Mesothelial cell of epicardium (in vitro differentiated cells): ENCODE measurements around the gene CLTC. TPM values are rescaled to one million over a fixed set of nuclear protein-coding genes. Genes with fewer than 3 reads are reported as not detected.

Experiments used
- DNase-seq, 2 experiments: peaks; one replicate each; pipeline ENCODE4 v3.0.0; 2021; ENCODE audit warnings: low spot score in 2 of 2; ENCODE audit not compliant: unreplicated experiment in 2 of 2
- H3K27ac Mint-ChIP-seq: 2 replicates; pipeline ENCODE4 v1.8.0; 2021; ENCODE audit warnings: mixed read lengths
- H3K27me3 Mint-ChIP-seq: 2 replicates; pipeline ENCODE4 v1.8.0; 2021; ENCODE audit warnings: low read depth, mixed read lengths
- H3K36me3 Mint-ChIP-seq: 2 replicates; pipeline ENCODE4 v1.8.0; 2021; ENCODE audit warnings: mixed read lengths
- H3K4me1 Mint-ChIP-seq: 2 replicates; pipeline ENCODE4 v1.8.0; 2021; ENCODE audit warnings: mixed read lengths
- H3K4me3 Mint-ChIP-seq: 2 replicates; pipeline ENCODE4 v1.8.0; 2021; ENCODE audit warnings: mild to moderate bottlenecking, moderate library complexity, mixed read lengths
- H3K9me3 Mint-ChIP-seq: 2 replicates; pipeline ENCODE4 v1.8.0; 2021; ENCODE audit warnings: mixed read lengths
- total RNA-seq: library from RNA; stranded (reverse); gene quantifications from 3 replicates; pipeline ENCODE4 v1.2.1, GENCODE V29; 2021
- TF ChIP-seq, protein P1 (sequence below): fragments of 200-600 bp; sonication (generic); IDR thresholded peaks from one replicate; pipeline ENCODE4 v1.5.0; 2021; ENCODE audit warnings: antibody characterized with exemption; ENCODE audit not compliant: unreplicated experiment

The CLTC gene
- total RNA-seq, 1 donor from 2014 or later = 201 TPM

DNA sequence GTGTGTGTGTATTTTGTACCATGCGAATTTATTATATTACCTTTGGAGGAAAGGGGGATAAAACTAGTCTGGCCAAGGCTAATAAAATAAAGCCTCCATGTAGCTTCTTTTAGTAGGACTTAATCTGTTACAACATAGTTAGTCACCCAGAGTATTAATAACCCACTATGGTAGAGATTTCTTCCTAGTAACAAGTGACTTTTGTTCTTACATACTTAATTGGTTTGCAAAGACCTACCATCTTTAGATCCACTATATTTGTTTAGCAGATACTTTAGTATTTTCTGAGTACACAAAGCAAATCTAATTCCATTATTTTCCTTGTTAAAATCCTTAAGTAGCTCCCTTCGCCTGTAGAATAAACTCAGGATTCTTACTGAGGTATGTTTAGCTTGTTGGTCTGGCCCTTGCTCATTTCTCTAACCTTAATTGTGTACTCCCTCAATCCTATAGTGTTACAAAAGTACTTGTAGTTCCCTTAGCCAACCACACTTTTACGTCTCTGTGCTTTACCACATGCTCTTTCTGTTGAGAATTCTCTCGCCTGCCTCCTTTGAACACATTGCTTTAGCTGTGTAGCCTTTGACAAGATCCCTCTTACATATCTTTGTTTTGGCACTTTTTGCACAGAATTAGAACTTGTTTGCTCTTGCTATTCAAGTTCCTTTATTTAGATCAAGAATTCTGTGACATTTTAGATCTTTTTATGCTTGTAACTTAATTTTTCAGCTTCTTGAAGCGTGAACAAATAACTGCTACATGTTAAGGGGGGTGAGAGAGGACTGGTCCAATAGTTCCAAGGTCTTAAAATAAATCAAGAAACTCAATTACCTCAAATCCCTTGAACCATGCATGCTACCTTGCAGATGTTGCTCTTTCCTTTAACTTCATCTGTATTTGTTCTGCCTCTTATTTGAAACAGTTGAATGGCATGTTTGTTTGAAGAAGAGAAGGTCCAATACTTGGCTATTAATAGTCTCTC is 23.8 kb downstream of the CLTC start:
- H3K4me1 Mint-ChIP-seq = peaks cover 22% of the 10 kb centered on the region
- no peaks in the 10 kb centered on the region for H3K9me3 Mint-ChIP-seq
- H3K27me3 Mint-ChIP-seq = no peaks in the 10 kb centered on the region
- TF ChIP-seq, protein P1, sequence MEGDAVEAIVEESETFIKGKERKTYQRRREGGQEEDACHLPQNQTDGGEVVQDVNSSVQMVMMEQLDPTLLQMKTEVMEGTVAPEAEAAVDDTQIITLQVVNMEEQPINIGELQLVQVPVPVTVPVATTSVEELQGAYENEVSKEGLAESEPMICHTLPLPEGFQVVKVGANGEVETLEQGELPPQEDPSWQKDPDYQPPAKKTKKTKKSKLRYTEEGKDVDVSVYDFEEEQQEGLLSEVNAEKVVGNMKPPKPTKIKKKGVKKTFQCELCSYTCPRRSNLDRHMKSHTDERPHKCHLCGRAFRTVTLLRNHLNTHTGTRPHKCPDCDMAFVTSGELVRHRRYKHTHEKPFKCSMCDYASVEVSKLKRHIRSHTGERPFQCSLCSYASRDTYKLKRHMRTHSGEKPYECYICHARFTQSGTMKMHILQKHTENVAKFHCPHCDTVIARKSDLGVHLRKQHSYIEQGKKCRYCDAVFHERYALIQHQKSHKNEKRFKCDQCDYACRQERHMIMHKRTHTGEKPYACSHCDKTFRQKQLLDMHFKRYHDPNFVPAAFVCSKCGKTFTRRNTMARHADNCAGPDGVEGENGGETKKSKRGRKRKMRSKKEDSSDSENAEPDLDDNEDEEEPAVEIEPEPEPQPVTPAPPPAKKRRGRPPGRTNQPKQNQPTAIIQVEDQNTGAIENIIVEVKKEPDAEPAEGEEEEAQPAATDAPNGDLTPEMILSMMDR = no peak
- H3K27ac Mint-ChIP-seq = no peak overlapping the region
- peaks cover 16% of the 10 kb centered on the region for H3K36me3 Mint-ChIP-seq
- no peak overlapping the region for H3K4me3 Mint-ChIP-seq
- no peak for DNase-seq

GRCh38 chr17:59647288-59647687 is 27.6 kb downstream of the CLTC start:
- TF ChIP-seq, protein P1 = no peak
- Mint-ChIP-seq H3K4me1 (peaks cover 9% of the 10 kb centered on the region), H3K36me3 (peaks cover 49% of the 10 kb centered on the region), H3K27me3 (no peaks in the 10 kb centered on the region), H3K4me3 (no peak overlapping the region), H3K9me3 (peaks cover 12% of the 10 kb centered on the region), H3K27ac (no peak overlapping the region)
- no peak for DNase-seq

DNA sequence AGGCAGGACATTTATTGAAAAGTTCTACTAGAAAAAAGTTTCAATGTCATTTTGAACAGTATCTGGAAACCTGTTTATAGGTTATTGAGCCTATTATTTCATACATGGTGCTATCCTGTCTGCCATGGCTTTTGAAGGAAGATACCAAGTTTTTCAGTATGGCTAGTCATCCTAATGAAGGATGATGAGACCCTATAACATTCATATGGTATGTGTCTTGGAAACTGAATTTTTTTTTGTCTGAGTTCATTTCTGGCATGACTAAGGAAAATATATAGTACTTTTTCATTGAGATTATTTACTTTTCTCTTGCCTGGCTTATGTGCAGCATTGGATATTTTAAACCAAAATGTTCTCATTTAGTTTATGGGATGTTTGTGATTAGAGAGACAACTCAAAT is 30.2 kb downstream of the CLTC start:
- Mint-ChIP-seq H3K4me3 (no peak overlapping the region), H3K27ac (no peak overlapping the region), H3K36me3 (peaks cover 62% of the 10 kb centered on the region), H3K9me3 (peaks cover 18% of the 10 kb centered on the region), H3K27me3 (no peaks in the 10 kb centered on the region), H3K4me1 (no peaks in the 10 kb centered on the region)
- TF ChIP-seq, protein P1 = no peak
- DNase-seq = no peak

DNA sequence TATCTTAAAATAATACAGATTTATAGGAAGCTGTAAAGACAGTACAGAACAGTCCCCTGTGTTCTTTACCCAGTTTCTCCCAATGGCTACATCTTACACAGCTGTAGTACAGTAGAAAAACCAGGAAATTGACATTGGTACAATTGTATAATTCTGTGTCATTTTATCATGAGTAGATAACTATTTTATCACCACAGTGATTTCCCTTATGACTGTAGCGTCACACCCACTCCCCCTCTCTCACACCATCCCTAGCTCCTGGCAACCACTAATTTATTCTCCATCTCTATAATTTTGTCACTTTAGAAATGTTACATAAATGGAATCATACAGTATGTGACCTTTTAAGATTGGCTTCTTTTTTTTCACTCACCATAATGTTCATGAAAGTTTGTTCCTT is 30.9 kb downstream of the CLTC start:
- no peak overlapping the region for H3K4me3 Mint-ChIP-seq
- peaks cover 18% of the 10 kb centered on the region for H3K9me3 Mint-ChIP-seq
- H3K36me3 Mint-ChIP-seq = peaks cover 67% of the 10 kb centered on the region
- no peaks in the 10 kb centered on the region for H3K27me3 Mint-ChIP-seq
- no peak for DNase-seq
- no peaks in the 10 kb centered on the region for H3K4me1 Mint-ChIP-seq
- TF ChIP-seq, protein P1 = no peak
- no peak overlapping the region for H3K27ac Mint-ChIP-seq

GRCh38 chr17:59651346-59651745 is 31.7 kb downstream of the CLTC start:
- Mint-ChIP-seq H3K27ac (no peak overlapping the region), H3K9me3 (peaks cover 18% of the 10 kb centered on the region), H3K27me3 (no peaks in the 10 kb centered on the region), H3K4me3 (no peak overlapping the region), H3K36me3 (peaks cover 69% of the 10 kb centered on the region), H3K4me1 (no peaks in the 10 kb centered on the region)
- TF ChIP-seq, protein P1 = no peak
- DNase-seq = no peak
